ENCODE data around the gene TKT. TPM values are rescaled to one million over a fixed set of nuclear protein-coding genes. Genes with fewer than 3 reads are reported as not detected.

TKT gene, protein sequence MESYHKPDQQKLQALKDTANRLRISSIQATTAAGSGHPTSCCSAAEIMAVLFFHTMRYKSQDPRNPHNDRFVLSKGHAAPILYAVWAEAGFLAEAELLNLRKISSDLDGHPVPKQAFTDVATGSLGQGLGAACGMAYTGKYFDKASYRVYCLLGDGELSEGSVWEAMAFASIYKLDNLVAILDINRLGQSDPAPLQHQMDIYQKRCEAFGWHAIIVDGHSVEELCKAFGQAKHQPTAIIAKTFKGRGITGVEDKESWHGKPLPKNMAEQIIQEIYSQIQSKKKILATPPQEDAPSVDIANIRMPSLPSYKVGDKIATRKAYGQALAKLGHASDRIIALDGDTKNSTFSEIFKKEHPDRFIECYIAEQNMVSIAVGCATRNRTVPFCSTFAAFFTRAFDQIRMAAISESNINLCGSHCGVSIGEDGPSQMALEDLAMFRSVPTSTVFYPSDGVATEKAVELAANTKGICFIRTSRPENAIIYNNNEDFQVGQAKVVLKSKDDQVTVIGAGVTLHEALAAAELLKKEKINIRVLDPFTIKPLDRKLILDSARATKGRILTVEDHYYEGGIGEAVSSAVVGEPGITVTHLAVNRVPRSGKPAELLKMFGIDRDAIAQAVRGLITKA
- total RNA-seq (100 to 1,000 TPM; 351 to 498 TPM), polyA plus RNA-seq (100 to 1,000 TPM; 456 TPM)
- long read RNA-seq, donor 1, transcript TKT-208 (14 exons, 3,010 nt) = major isoform, 60 of 196 reads
- long read RNA-seq, donor 1, transcript TKT-207 (8 exons, 1,972 nt) = minor isoform, 6 of 196 reads
- long read RNA-seq, donor 1, partial matches to known transcripts = 123 of 196 reads
- long read RNA-seq, donor 1, other reads (novel, unspliced or antisense) = 0 of 196 reads
- long read RNA-seq, donor 2, transcript TKT-208 (14 exons, 3,010 nt) = major isoform, 20 of 109 reads
- long read RNA-seq, donor 2, partial matches to known transcripts = 84 of 109 reads
- long read RNA-seq, donor 2, other reads (novel, unspliced or antisense) = 0 of 109 reads
- long read RNA-seq, donor 3, transcript TKT-208 (14 exons, 3,010 nt) = major isoform, 23 of 112 reads
- long read RNA-seq, donor 3, partial matches to known transcripts = 80 of 112 reads
- long read RNA-seq, donor 3, other reads (novel, unspliced or antisense) = 0 of 112 reads
- long read RNA-seq, donor 4, transcript TKT-212 (2 exons, 565 nt) = major isoform, 5 of 72 reads
- long read RNA-seq, donor 4, transcript TKT-208 (14 exons, 3,010 nt) = major isoform, 5 of 72 reads
- long read RNA-seq, donor 4, partial matches to known transcripts = 59 of 72 reads
- long read RNA-seq, donor 4, other reads (novel, unspliced or antisense) = 0 of 72 reads
- long read RNA-seq, donor 5, transcript TKT-208 (14 exons, 3,010 nt) = major isoform, 74 of 217 reads
- long read RNA-seq, donor 5, transcript TKT-207 (8 exons, 1,972 nt) = minor isoform, 8 of 217 reads
- long read RNA-seq, donor 5, transcript TKT-212 (2 exons, 565 nt) = minor isoform, 11 of 217 reads
- long read RNA-seq, donor 5, partial matches to known transcripts = 114 of 217 reads
- long read RNA-seq, donor 5, other reads (novel, unspliced or antisense) = 5 of 217 reads

- H3K27ac ChIP-seq (ENCODE audit: low read depth in 1 of 2, low read length in 1 of 2) = peak within 1 kb of the TSS; percentile 95 to 98
- H3K9me3 ChIP-seq (ENCODE audit: control insufficient read depth in 4 of 4, insufficient read depth in 3 of 4, low read length in 3 of 4) = no peaks in the 10 kb centered on the region
- H3K9ac ChIP-seq (ENCODE audit: insufficient read depth in 1 of 2, low read length in 2 of 2) = peak within 1 kb of the TSS in 1 of 2 donors; percentile 61
- DNase-seq = peak; percentile 86 to 92 (median 90)
- 13 to 24% methylated on average over 36 to 64 of the region's 66 CpGs for WGBS, 2 donors
- peaks cover 4 to 35% (median 21%) of the 10 kb centered on the region in 5 donors for H3K4me1 ChIP-seq (ENCODE audit: control insufficient read depth in 5 of 5, insufficient read depth in 5 of 5, low read length in 5 of 5)
- H3K36me3 ChIP-seq (ENCODE audit: control insufficient read depth in 4 of 4, insufficient read depth in 4 of 4, low read length in 4 of 4) = no peaks in the 10 kb centered on the region
- TF ChIP-seq, protein P1, sequence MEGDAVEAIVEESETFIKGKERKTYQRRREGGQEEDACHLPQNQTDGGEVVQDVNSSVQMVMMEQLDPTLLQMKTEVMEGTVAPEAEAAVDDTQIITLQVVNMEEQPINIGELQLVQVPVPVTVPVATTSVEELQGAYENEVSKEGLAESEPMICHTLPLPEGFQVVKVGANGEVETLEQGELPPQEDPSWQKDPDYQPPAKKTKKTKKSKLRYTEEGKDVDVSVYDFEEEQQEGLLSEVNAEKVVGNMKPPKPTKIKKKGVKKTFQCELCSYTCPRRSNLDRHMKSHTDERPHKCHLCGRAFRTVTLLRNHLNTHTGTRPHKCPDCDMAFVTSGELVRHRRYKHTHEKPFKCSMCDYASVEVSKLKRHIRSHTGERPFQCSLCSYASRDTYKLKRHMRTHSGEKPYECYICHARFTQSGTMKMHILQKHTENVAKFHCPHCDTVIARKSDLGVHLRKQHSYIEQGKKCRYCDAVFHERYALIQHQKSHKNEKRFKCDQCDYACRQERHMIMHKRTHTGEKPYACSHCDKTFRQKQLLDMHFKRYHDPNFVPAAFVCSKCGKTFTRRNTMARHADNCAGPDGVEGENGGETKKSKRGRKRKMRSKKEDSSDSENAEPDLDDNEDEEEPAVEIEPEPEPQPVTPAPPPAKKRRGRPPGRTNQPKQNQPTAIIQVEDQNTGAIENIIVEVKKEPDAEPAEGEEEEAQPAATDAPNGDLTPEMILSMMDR (IDR thresholded peaks at IDR 0.05; ENCODE audit: control extremely low read depth, extremely low read depth) = no peak
- peak; percentile 74 for ATAC-seq (ENCODE audit: insufficient read depth, low FRiP score)
- no peaks in the 10 kb centered on the region for H3K27me3 ChIP-seq (ENCODE audit: control insufficient read depth in 3 of 3, insufficient read depth in 3 of 3, low read length in 2 of 3)
- H3K4me3 ChIP-seq = peak within 1 kb of the TSS; percentile 96
Measured at GRCh38 chr3:53255775-53256703, at the start of gene TKT. Gene TKT (minus strand): TSS chr3:53256022. CDS start chr3:53255942, 80 bp downstream.

GRCh38 chr3:53303957-53304356 lies 48.1 kb upstream of the TKT start:
- no peak for ATAC-seq (ENCODE audit: insufficient read depth, low FRiP score)
- Histone ChIP-seq H3K27ac (ENCODE audit: low read depth in 1 of 2, low read length in 1 of 2) (peak overlapping the region; percentile 40 to 69), H3K4me1 (ENCODE audit: control insufficient read depth in 5 of 5, insufficient read depth in 5 of 5, low read length in 5 of 5) (no peaks in the 10 kb centered on the region), H3K9me3 (ENCODE audit: control insufficient read depth in 4 of 4, insufficient read depth in 3 of 4, low read length in 3 of 4) (no peaks in the 10 kb centered on the region), H3K36me3 (ENCODE audit: control insufficient read depth in 4 of 4, insufficient read depth in 4 of 4, low read length in 4 of 4) (peaks cover 15 to 33% (median 22%) of the 10 kb centered on the region in 4 donors), H3K4me3 (no peak overlapping the region), H3K27me3 (ENCODE audit: control insufficient read depth in 3 of 3, insufficient read depth in 3 of 3, low read length in 2 of 3) (no peaks in the 10 kb centered on the region), H3K9ac (ENCODE audit: insufficient read depth in 1 of 2, low read length in 2 of 2) (no peak overlapping the region)
- TF ChIP-seq, protein P1 (IDR thresholded peaks at IDR 0.05; ENCODE audit: control extremely low read depth, extremely low read depth) = no peak
- WGBS, 2 donors = 66 to 87% methylated on average over 3 of the region's 3 CpGs
- no peak for DNase-seq

Data from lung (tissue), 16 donors.